Measurements from ENCODE around the gene ELAVL2.

Gene ELAVL2

GRCh38 chr9:23774266-23774665 lies 51.8 kb downstream of the ELAVL2 start:
- H3K4me3 ChIP-seq (ENCODE audit: control insufficient read depth, low read depth, low read length): no peak overlapping the region
- no peak for TF ChIP-seq CTCF (conservative IDR thresholded peaks at IDR 0.05; ENCODE audit: control insufficient read depth, insufficient read depth, low read depth, low read length)
- DNase-seq (ENCODE audit: low read depth): no peak

- no peak overlapping the region for H3K4me3 ChIP-seq (ENCODE audit: control insufficient read depth, low read depth, low read length)
- DNase-seq (ENCODE audit: low read depth): no peak
- no peak for TF ChIP-seq CTCF (conservative IDR thresholded peaks at IDR 0.05; ENCODE audit: control insufficient read depth, insufficient read depth, low read depth, low read length)
Measured at GRCh38 chr9:23772385-23772783, 53.7 kb downstream of the ELAVL2 start.

GRCh38 chr9:23771746-23772384 lies 54.2 kb downstream of the ELAVL2 start:
- no peak overlapping the region for H3K4me3 ChIP-seq (ENCODE audit: control insufficient read depth, low read depth, low read length)
- DNase-seq (ENCODE audit: low read depth): no peak
- no peak for TF ChIP-seq CTCF (conservative IDR thresholded peaks at IDR 0.05; ENCODE audit: control insufficient read depth, insufficient read depth, low read depth, low read length)

- no peak for TF ChIP-seq CTCF (conservative IDR thresholded peaks at IDR 0.05; ENCODE audit: control insufficient read depth, insufficient read depth, low read depth, low read length)
- peak; percentile 9 for DNase-seq (ENCODE audit: low read depth)
- no peak overlapping the region for H3K4me3 ChIP-seq (ENCODE audit: control insufficient read depth, low read depth, low read length)
Measured at GRCh38 chr9:23769307-23769935, 56.6 kb downstream of the ELAVL2 start.

- DNase-seq (ENCODE audit: low read depth): no peak
- no peak for TF ChIP-seq CTCF (conservative IDR thresholded peaks at IDR 0.05; ENCODE audit: control insufficient read depth, insufficient read depth, low read depth, low read length)
- no peak overlapping the region for H3K4me3 ChIP-seq (ENCODE audit: control insufficient read depth, low read depth, low read length)
Measured at GRCh38 chr9:23768861-23769260, 57.2 kb downstream of the ELAVL2 start.

GRCh38 chr9:23766613-23767012 lies 59.4 kb downstream of the ELAVL2 start:
- no peak for DNase-seq (ENCODE audit: low read depth)
- no peak overlapping the region for H3K4me3 ChIP-seq (ENCODE audit: control insufficient read depth, low read depth, low read length)
- no peak for TF ChIP-seq CTCF (conservative IDR thresholded peaks at IDR 0.05; ENCODE audit: control insufficient read depth, insufficient read depth, low read depth, low read length)
